ENCODE data around the gene MYADML2. TPM values are rescaled to one million over a fixed set of nuclear protein-coding genes. Genes with fewer than 3 reads are reported as not detected.

MYADML2 gene
- total and polyA plus RNA-seq, 2 experiments from 2014 or later, result 0.70 to 1.7 TPM

DNA sequence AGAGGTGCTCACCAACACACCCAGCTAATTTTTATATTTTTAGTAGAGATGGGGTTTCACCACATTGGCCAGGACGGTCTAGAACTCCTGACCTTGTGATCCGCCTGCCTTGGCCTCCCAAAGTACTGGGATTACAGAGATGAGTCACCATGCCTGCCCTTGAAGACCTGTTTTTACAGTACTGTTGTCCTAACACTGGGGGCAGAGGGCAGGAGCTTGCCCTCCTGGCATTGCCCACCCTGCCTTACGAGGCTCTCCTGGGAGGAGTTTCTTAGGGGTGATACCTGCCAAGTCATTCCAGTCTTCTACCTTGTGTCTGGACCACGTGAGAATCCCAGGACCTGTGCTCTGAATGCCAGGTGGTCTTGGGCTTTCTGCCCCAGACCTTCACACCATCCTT lies 33.1 kb upstream of the MYADML2 start (continued):
- TF ChIP-seq, protein P1, sequence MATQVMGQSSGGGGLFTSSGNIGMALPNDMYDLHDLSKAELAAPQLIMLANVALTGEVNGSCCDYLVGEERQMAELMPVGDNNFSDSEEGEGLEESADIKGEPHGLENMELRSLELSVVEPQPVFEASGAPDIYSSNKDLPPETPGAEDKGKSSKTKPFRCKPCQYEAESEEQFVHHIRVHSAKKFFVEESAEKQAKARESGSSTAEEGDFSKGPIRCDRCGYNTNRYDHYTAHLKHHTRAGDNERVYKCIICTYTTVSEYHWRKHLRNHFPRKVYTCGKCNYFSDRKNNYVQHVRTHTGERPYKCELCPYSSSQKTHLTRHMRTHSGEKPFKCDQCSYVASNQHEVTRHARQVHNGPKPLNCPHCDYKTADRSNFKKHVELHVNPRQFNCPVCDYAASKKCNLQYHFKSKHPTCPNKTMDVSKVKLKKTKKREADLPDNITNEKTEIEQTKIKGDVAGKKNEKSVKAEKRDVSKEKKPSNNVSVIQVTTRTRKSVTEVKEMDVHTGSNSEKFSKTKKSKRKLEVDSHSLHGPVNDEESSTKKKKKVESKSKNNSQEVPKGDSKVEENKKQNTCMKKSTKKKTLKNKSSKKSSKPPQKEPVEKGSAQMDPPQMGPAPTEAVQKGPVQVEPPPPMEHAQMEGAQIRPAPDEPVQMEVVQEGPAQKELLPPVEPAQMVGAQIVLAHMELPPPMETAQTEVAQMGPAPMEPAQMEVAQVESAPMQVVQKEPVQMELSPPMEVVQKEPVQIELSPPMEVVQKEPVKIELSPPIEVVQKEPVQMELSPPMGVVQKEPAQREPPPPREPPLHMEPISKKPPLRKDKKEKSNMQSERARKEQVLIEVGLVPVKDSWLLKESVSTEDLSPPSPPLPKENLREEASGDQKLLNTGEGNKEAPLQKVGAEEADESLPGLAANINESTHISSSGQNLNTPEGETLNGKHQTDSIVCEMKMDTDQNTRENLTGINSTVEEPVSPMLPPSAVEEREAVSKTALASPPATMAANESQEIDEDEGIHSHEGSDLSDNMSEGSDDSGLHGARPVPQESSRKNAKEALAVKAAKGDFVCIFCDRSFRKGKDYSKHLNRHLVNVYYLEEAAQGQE (IDR thresholded peaks at IDR 0.05; ENCODE audit: unreplicated experiment), result no peak
- TF ChIP-seq, protein P2, sequence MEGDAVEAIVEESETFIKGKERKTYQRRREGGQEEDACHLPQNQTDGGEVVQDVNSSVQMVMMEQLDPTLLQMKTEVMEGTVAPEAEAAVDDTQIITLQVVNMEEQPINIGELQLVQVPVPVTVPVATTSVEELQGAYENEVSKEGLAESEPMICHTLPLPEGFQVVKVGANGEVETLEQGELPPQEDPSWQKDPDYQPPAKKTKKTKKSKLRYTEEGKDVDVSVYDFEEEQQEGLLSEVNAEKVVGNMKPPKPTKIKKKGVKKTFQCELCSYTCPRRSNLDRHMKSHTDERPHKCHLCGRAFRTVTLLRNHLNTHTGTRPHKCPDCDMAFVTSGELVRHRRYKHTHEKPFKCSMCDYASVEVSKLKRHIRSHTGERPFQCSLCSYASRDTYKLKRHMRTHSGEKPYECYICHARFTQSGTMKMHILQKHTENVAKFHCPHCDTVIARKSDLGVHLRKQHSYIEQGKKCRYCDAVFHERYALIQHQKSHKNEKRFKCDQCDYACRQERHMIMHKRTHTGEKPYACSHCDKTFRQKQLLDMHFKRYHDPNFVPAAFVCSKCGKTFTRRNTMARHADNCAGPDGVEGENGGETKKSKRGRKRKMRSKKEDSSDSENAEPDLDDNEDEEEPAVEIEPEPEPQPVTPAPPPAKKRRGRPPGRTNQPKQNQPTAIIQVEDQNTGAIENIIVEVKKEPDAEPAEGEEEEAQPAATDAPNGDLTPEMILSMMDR (conservative IDR thresholded peaks at IDR 0.05; ENCODE audit: low read depth in 2 of 2), result no peak
- TF ChIP-seq EZH2phosphoT487 (IDR thresholded peaks at IDR 0.05; ENCODE audit: unreplicated experiment) (no peak), CREB1 (CRISPR knock-in tag; IDR thresholded peaks at IDR 0.05; ENCODE audit: low read depth) (no peak), JUNB (IDR thresholded peaks at IDR 0.05; ENCODE audit: unreplicated experiment) (no peak), ZNF331 (CRISPR knock-in tag; IDR thresholded peaks at IDR 0.05; ENCODE audit: low read depth) (no peak)
- TF ChIP-seq, protein P3, sequence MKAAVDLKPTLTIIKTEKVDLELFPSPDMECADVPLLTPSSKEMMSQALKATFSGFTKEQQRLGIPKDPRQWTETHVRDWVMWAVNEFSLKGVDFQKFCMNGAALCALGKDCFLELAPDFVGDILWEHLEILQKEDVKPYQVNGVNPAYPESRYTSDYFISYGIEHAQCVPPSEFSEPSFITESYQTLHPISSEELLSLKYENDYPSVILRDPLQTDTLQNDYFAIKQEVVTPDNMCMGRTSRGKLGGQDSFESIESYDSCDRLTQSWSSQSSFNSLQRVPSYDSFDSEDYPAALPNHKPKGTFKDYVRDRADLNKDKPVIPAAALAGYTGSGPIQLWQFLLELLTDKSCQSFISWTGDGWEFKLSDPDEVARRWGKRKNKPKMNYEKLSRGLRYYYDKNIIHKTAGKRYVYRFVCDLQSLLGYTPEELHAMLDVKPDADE (IDR thresholded peaks at IDR 0.05), result no peak

DNA sequence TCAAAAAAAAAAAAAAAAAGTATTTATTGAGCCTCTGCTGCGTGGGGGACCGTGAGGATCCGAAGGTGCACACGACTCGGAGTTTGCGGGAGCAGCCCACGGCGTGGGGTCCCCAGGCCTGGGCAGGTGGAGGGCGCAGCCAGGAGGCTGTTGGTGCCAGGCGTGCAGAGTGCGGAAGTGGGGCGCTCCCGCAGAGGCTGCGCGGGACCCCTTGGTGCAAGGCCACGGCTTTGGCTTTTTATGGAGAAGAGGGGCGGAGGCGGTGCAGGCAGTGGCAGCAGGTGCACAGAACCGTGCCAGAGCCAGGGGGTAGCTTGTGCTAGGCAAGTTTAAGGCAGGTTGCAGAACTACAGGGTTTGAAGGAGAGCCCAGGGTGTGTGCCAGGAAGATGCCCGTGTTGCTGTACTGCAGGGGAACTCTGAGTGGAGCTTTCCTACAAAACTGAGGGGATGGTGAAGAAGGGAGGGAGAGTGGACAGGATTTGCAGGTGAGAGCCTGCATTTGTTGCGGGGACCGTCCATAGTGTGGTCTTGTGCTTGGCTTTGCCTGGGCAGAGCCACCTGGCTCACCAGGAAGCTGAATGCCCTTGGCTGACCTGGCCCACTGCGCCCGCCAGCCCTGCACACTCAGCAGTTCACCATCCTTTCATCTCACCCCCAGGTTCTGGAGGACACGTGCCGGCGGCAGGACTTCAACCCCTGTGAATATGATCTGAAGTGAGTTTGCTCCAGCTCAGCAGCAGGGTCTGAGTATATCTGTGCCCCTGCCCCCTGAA lies 31.7 kb upstream of the MYADML2 start:
- DNase-seq (ENCODE audit: low spot score) (no peak), ATAC-seq (no peak; the same call in 1 of the 3 replicates)
- H3K4me2 ChIP-seq, result peak overlapping the region; percentile 96
- peaks cover 4% of the 10 kb centered on the region; the same call in 1 of the 2 replicates for H3F3A ChIP-seq (replicated peaks; ENCODE audit: low read depth)
- H3K4me3 Mint-ChIP-seq, result peak overlapping the region; percentile 78
- H3K79me2 ChIP-seq (replicated peaks; ENCODE audit: insufficient read depth), result peaks cover 9% of the 10 kb centered on the region
- peak overlapping the region; percentile 92 for H3K4me3 ChIP-seq
- no peaks in the 10 kb centered on the region for H3K4me1 ChIP-seq (ENCODE audit: insufficient read depth)
- H3K27me3 ChIP-seq (ENCODE audit: insufficient read depth), result peaks cover 28% of the 10 kb centered on the region
- H3K27ac ChIP-seq (ENCODE audit: low read depth), result no peak overlapping the region
- peaks cover 4% of the 10 kb centered on the region; the same call in 1 of the 2 replicates for H3K36me3 ChIP-seq (ENCODE audit: insufficient read depth)
- no peak overlapping the region for H2AFZ ChIP-seq
- H4K20me1 ChIP-seq (replicated peaks; ENCODE audit: insufficient read depth), result no peaks in the 10 kb centered on the region; the same call in 1 of the 2 replicates
- no peaks in the 10 kb centered on the region for H3K9me2 ChIP-seq (ENCODE audit: insufficient read depth)
- peaks cover 26% of the 10 kb centered on the region for H3K27me3 Mint-ChIP-seq (ENCODE audit: insufficient read depth, low read depth, poor library complexity)
- peaks cover 34% of the 10 kb centered on the region for H3K36me3 Mint-ChIP-seq (ENCODE audit: low read depth)
- TF ChIP-seq, protein P1 (IDR thresholded peaks at IDR 0.05; ENCODE audit: unreplicated experiment), result no peak
- TF ChIP-seq CREB1 (CRISPR knock-in tag; IDR thresholded peaks at IDR 0.05; ENCODE audit: low read depth), result no peak
- peaks cover 6% of the 10 kb centered on the region; the same call in 2 of the 3 replicates for H3K4me1 Mint-ChIP-seq
- H3K9me3 Mint-ChIP-seq, result peaks cover 8% of the 10 kb centered on the region; the same call in 2 of the 3 replicates
- H3K27ac Mint-ChIP-seq, result peak overlapping the region; percentile 85; the same call in 1 of the 2 replicates

All from GM23338 (cell line).